OCI-LY1 (cell line): Measurements from ENCODE around the gene SUN2.

ENCODE experiments used
- H2AFZ ChIP-seq: fragments of 200-600 bp; sonication (generic), shearing (Covaris generic); 2 replicates; pipeline ENCODE4 v1.6.0; 2014; ENCODE audit warnings: antibody characterized with exemption, mild to moderate bottlenecking, low read length
- H3F3A ChIP-seq: fragments of 200-600 bp; sonication (generic), shearing (Covaris generic); 2 replicates; pipeline ENCODE4 v1.6.0; 2014; ENCODE audit warnings: mild to moderate bottlenecking, antibody characterized with exemption, low read length, moderate library complexity; ENCODE audit not compliant: insufficient read depth
- H3K27ac ChIP-seq: fragments of 200-600 bp; sonication (generic); 2 replicates; pipeline ENCODE4 v1.5.1; 2014; ENCODE audit warnings: low read length, mixed run types, mild to moderate bottlenecking, low read depth; ENCODE audit not compliant: poor library complexity, severe bottlenecking
- H3K27me3 ChIP-seq: fragments of 200-600 bp; sonication (generic); 2 replicates; pipeline ENCODE4 v1.6.0; 2014; ENCODE audit warnings: antibody characterized with exemption, mild to moderate bottlenecking, low read length, moderate library complexity; ENCODE audit not compliant: insufficient read depth
- H3K36me3 ChIP-seq: fragments of 200-600 bp; sonication (generic); 2 replicates; pipeline ENCODE4 v1.6.1; 2014; ENCODE audit warnings: mild to moderate bottlenecking, antibody characterized with exemption, low read length, moderate library complexity, mixed read lengths; ENCODE audit not compliant: insufficient read depth
- H3K4me1 ChIP-seq: fragments of 200-600 bp; sonication (generic); 2 replicates; pipeline ENCODE4 v1.5.1; 2014; ENCODE audit warnings: mild to moderate bottlenecking, low read length, moderate library complexity; ENCODE audit not compliant: insufficient read depth, severe bottlenecking
- H3K4me2 ChIP-seq: fragments of 200-600 bp; sonication (generic), shearing (Covaris generic); 2 replicates; pipeline ENCODE4 v1.6.1; 2014; ENCODE audit warnings: low read length
- H3K4me3 ChIP-seq: fragments of 200-600 bp; sonication (generic); 2 replicates; pipeline ENCODE4 v1.5.1; 2014; ENCODE audit warnings: low read length, low read depth, mild to moderate bottlenecking, mixed read lengths; ENCODE audit not compliant: poor library complexity, severe bottlenecking
- H3K79me2 ChIP-seq: fragments of 200-600 bp; shearing (Covaris generic); 2 replicates; pipeline ENCODE4 v1.6.1; 2016; ENCODE audit warnings: mixed run types, low read length, mixed read lengths; ENCODE audit not compliant: insufficient read depth
- H3K9ac ChIP-seq: fragments of 200-600 bp; sonication (generic), shearing (Covaris generic); 2 replicates; pipeline ENCODE4 v1.6.1; 2014; ENCODE audit warnings: mild to moderate bottlenecking, low read length, mixed read lengths
- H3K9me2 ChIP-seq: fragments of 200-600 bp; sonication (generic), shearing (Covaris generic); 2 replicates; pipeline ENCODE4 v1.6.1; 2014; ENCODE audit warnings: low read depth, mild to moderate bottlenecking, low read length, mixed read lengths
- H3K9me3 ChIP-seq: fragments of 200-600 bp; shearing (Covaris generic); 2 replicates; pipeline ENCODE4 v1.6.1; 2014; ENCODE audit warnings: low read length, mixed read lengths
- H4K20me1 ChIP-seq: fragments of 200-600 bp; sonication (generic), shearing (Covaris generic); 2 replicates; pipeline ENCODE4 v1.6.0; 2016; ENCODE audit warnings: mild to moderate bottlenecking, low read length; ENCODE audit not compliant: insufficient read depth
- CTCF ChIP-seq: fragments of 200-600 bp; sonication (generic), shearing (Covaris generic); IDR thresholded peaks from 2 replicates; pipeline ENCODE4 v1.5.1; 2017; ENCODE audit warnings: mild to moderate bottlenecking, antibody characterized with exemption, low read length, moderate library complexity, mixed read lengths
- EZH2 ChIP-seq: fragments of 200-600 bp; sonication (generic), shearing (Covaris generic); IDR thresholded peaks from 2 replicates; pipeline ENCODE4 v1.8.0; 2017; ENCODE audit warnings: borderline replicate concordance, mixed run types, mild to moderate bottlenecking, antibody characterized with exemption, low read length, moderate library complexity, mixed read lengths

Gene SUN2

DNA sequence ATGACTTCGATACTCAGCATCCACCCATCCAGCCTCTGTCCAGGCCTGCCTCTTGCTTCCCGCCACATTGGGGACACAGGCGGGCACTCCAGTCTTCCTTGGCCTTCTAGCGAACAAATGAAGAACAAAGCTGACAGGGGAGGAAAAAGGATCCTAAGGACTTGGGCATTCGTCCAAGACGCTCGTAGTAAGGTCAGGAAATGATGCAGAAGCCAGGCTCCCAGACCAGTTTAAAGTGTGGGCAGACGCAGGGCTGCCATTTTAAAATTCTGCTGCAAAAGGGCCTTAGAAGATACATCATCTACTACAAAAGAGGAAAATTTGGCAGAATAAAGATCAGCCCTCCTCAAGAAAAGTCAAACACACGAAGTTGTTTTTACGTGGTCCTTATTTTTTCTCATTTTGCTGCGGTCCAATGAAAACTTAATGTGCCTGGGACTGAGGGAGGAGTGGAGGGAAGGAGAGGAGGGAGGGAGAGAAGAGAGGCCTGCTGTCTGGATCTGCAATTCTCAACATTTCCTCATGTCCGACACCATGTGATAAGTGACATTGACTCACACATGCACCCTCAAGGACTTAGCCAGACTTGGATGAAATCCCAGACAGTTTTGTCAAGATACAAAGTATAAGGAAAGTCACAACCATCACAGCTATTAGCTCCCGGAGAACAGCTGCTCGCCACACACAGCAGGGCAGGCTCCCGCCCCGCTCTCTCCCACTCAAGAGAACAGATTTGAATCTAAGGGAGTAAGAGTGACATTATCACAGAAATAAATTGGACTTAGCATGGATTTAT lies 32.4 kb upstream of the SUN2 start:
- Histone ChIP-seq H3K4me3 (no peak overlapping the region), H4K20me1 (no peaks in the 10 kb centered on the region), H2AFZ (no peak overlapping the region), H3K79me2 (no peaks in the 10 kb centered on the region), H3K4me2 (no peak overlapping the region), H3K9me2 (no peaks in the 10 kb centered on the region), H3K36me3 (no peaks in the 10 kb centered on the region), H3K4me1 (peaks cover 2% of the 10 kb centered on the region), H3K27me3 (no peaks in the 10 kb centered on the region), H3K9me3 (no peaks in the 10 kb centered on the region), H3K27ac (no peak overlapping the region), H3F3A (no peaks in the 10 kb centered on the region), H3K9ac (no peak overlapping the region)
- TF ChIP-seq CTCF (no peak), EZH2 (no peak)

DNA sequence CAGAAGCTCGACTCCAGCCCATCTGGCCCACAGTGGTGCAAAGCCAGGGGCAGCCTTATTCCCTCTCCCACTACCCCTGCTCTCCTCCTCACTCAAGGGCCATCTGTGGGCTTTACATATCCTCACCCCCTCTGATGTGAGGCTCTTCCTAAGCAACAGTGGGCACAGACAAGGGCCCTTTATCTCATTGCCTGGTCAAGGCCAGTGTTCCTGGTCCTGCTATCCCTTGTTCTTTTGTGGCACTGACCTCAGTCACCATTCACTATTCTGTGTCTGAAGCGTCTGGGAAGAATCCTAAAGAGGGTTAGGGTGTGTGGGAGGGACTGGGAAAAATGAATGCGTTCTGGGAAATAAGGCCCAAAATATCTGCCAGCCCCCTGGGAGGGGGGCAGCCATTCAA lies 30.8 kb upstream of the SUN2 start:
- no peaks in the 10 kb centered on the region for H3K27me3 ChIP-seq
- no peak overlapping the region for H3K4me2 ChIP-seq
- H3K9me2 ChIP-seq: no peaks in the 10 kb centered on the region
- no peaks in the 10 kb centered on the region for H4K20me1 ChIP-seq
- no peak overlapping the region for H3K4me3 ChIP-seq
- H3K27ac ChIP-seq: no peak overlapping the region
- no peak overlapping the region for H2AFZ ChIP-seq
- H3K36me3 ChIP-seq: no peaks in the 10 kb centered on the region
- no peaks in the 10 kb centered on the region for H3F3A ChIP-seq
- H3K4me1 ChIP-seq: no peaks in the 10 kb centered on the region
- TF ChIP-seq CTCF: no peak
- no peak for TF ChIP-seq EZH2
- H3K9me3 ChIP-seq: no peaks in the 10 kb centered on the region
- H3K79me2 ChIP-seq: no peaks in the 10 kb centered on the region
- no peak overlapping the region for H3K9ac ChIP-seq

DNA sequence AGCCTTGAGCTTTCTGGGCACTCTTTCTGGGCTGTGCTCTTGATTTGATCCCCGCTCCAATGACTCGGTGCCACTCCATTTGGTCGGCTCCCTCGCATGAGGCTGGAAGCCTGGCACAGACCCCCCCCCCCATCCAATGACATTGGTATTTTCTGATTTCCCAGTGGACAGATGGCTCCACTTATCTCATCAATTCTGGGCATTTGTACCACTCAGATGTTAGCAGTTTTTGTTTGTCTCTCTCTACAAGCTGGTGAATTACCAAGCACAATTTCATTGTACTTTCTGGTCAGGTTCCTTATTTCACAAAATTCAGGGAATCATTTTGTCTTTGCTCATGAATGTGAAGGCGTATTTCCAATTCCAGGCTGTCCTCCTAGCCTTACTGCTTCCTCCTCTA lies 29.1 kb upstream of the SUN2 start:
- Histone ChIP-seq H3K4me3 (no peak overlapping the region), H3K9me2 (no peaks in the 10 kb centered on the region), H3K9ac (no peak overlapping the region), H3K79me2 (no peaks in the 10 kb centered on the region), H3K27ac (no peak overlapping the region), H3K9me3 (no peaks in the 10 kb centered on the region), H3K4me1 (no peaks in the 10 kb centered on the region), H3K27me3 (no peaks in the 10 kb centered on the region), H4K20me1 (no peaks in the 10 kb centered on the region), H3K4me2 (no peak overlapping the region), H3F3A (no peaks in the 10 kb centered on the region), H3K36me3 (no peaks in the 10 kb centered on the region), H2AFZ (no peak overlapping the region)
- TF ChIP-seq CTCF (no peak), EZH2 (no peak)
